Measurements from ENCODE around the gene KCNJ18. TPM values are rescaled to one million over a fixed set of nuclear protein-coding genes. Genes with fewer than 3 reads are reported as not detected.
"Not testable (repeated sequence)": the region's sequence is repeated elsewhere in the genome, so short reads cannot be mapped to it uniquely, and the experiment has no call there.

Gene KCNJ18
- polyA plus RNA-seq, 1 donor from 2014 or later, result not detected

DNA sequence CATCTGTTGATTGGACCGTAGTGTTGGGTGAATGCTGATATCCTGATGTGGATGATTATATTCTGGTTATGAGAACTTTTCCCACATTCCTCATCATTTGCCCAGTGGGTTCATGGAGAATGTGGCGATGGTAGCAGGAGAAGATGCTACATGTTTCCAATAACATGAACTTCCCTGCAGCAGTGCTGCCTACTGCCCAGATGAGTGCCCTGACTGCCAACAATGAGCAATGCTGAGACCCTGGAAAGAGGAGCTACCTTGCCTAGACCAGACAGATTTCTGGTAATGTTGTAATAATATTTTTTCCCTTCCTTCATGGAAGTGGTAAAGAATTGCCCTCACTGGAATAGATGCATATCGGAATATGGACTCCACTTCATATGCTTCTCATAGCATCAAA, 29.2 kb upstream of the KCNJ18 start:
- not testable (repeated sequence) for H2AFZ ChIP-seq (ENCODE audit: low read depth, low read length); H3K9ac ChIP-seq (ENCODE audit: low read length); H3K9me3 ChIP-seq (ENCODE audit: low read length)

DNA sequence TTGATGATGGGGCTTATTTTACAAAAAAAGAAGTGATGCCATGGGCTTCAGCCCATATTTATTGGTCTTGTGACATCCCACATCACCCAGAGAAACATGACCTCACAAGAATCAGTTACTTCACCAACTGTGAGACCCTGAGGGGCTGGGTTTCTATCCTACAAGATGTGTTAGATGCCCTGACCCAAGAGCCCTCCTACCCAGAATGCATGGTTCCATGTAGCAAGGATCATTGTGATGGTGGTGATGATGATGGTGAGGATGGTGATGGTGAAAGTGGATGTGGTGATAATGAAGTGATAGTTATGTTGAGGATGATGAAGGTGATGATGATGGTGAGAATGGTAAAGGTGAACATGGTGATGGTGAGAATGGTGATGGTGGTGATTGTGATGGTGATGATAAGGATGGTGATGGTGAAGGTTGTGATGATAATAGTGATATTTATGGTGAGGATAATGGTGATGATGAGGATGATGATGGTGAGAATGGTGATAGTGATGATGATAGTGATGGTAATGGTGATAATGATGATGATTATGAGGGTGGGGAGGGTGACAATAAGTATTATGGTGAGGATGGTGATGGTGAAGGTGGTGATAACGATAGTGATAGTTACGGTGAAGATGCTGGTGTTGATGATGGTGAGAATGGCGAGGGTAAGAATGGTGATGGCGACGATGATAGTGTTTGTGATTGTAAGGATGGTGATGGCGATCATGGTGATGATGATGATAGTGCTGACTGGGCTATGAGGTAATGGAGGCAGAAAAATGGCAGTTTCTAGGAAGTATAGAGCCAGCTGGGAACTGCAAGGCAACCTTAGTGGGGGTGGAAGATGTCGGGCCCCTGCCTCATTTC, 28.5 kb upstream of the KCNJ18 start:
- H4K20me1 ChIP-seq (ENCODE audit: insufficient read depth); H3K36me3 ChIP-seq (ENCODE audit: insufficient read depth, low read length); H3F3A ChIP-seq (ENCODE audit: insufficient read depth, low read length, poor library complexity, severe bottlenecking); H3K4me3 ChIP-seq (ENCODE audit: low read length); H3K9me2 ChIP-seq (ENCODE audit: insufficient read depth, low read length); H2AFZ ChIP-seq (ENCODE audit: low read depth, low read length); H3K9ac ChIP-seq (ENCODE audit: low read length); H3K9me3 ChIP-seq (ENCODE audit: low read length); H3K4me2 ChIP-seq (ENCODE audit: low read length); H3K27me3 ChIP-seq (ENCODE audit: insufficient read depth, low read depth, low read length); H3K79me2 ChIP-seq (replicated peaks; ENCODE audit: insufficient read depth, low read length); H3K27ac ChIP-seq (ENCODE audit: low read length): not testable (repeated sequence)

More for the DNA sequence above, 29.2 kb upstream of the KCNJ18 start:
- not testable (repeated sequence) for H3K4me2 ChIP-seq (ENCODE audit: low read length); H3K9me2 ChIP-seq (ENCODE audit: insufficient read depth, low read length); H3F3A ChIP-seq (ENCODE audit: insufficient read depth, low read length, poor library complexity, severe bottlenecking); H4K20me1 ChIP-seq (ENCODE audit: insufficient read depth); H3K4me3 ChIP-seq (ENCODE audit: low read length); H3K27ac ChIP-seq (ENCODE audit: low read length); H3K36me3 ChIP-seq (ENCODE audit: insufficient read depth, low read length); H3K79me2 ChIP-seq (replicated peaks; ENCODE audit: insufficient read depth, low read length); H3K27me3 ChIP-seq (ENCODE audit: insufficient read depth, low read depth, low read length)

DNA sequence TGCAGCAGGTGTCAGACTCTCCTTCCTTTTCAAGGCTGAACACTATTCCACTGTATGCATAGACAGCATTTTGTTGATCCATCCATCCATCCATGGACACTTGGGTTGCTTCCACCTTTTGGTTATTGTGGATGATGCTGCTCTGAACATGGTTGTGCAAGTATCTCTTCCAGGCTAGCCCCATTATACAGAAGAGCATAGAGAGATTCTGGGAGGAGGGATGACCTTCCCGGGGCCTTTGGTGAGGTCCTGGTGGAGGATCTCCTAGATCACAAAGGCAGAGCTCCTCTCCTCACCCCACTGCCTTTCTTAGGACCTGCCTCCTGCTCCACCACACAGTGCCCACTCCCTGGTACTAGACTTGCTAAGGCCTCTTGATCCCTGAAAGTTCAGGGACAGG, 27.2 kb upstream of the KCNJ18 start:
- not testable (repeated sequence) for H3K27me3 ChIP-seq (ENCODE audit: insufficient read depth, low read depth, low read length); H3K36me3 ChIP-seq (ENCODE audit: insufficient read depth, low read length); H2AFZ ChIP-seq (ENCODE audit: low read depth, low read length); H3K9me2 ChIP-seq (ENCODE audit: insufficient read depth, low read length); H4K20me1 ChIP-seq (ENCODE audit: insufficient read depth); H3K9ac ChIP-seq (ENCODE audit: low read length); H3K79me2 ChIP-seq (replicated peaks; ENCODE audit: insufficient read depth, low read length); H3K9me3 ChIP-seq (ENCODE audit: low read length); H3K4me2 ChIP-seq (ENCODE audit: low read length); H3K4me3 ChIP-seq (ENCODE audit: low read length); H3K27ac ChIP-seq (ENCODE audit: low read length); H3F3A ChIP-seq (ENCODE audit: insufficient read depth, low read length, poor library complexity, severe bottlenecking)

DNA sequence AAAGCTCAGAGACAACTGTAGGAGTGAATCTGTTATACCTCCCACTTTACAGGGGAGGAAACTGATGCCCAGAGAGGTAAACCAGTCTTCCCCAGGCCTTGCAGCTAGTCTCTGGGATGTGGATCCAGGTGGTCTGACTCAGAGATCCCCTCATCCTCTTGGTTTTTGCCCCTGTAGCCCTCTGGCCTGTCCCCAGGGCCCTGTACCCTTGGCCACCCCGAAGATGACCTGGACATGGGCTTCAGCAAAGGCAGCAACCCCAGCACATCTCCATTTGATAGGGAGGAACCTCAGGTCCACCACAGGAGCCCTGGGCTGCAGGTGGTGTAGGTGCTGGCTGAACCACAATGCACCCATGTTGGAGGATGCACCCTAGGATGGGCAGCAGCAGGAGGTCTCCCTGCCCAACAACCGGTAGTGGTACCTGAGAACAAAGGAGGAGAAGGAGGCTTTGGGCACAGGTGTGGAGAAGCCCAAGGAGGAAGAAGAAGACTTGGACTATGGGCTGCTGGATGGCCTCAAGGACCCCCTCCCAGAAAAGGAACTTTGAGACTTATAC, 26.3 kb upstream of the KCNJ18 start:
- H3K4me3 ChIP-seq (ENCODE audit: low read length); H2AFZ ChIP-seq (ENCODE audit: low read depth, low read length); H3K27me3 ChIP-seq (ENCODE audit: insufficient read depth, low read depth, low read length); H3K9ac ChIP-seq (ENCODE audit: low read length); H3K36me3 ChIP-seq (ENCODE audit: insufficient read depth, low read length); H3F3A ChIP-seq (ENCODE audit: insufficient read depth, low read length, poor library complexity, severe bottlenecking); H3K27ac ChIP-seq (ENCODE audit: low read length); H4K20me1 ChIP-seq (ENCODE audit: insufficient read depth); H3K9me3 ChIP-seq (ENCODE audit: low read length); H3K4me2 ChIP-seq (ENCODE audit: low read length); H3K9me2 ChIP-seq (ENCODE audit: insufficient read depth, low read length); H3K79me2 ChIP-seq (replicated peaks; ENCODE audit: insufficient read depth, low read length): not testable (repeated sequence)

DNA sequence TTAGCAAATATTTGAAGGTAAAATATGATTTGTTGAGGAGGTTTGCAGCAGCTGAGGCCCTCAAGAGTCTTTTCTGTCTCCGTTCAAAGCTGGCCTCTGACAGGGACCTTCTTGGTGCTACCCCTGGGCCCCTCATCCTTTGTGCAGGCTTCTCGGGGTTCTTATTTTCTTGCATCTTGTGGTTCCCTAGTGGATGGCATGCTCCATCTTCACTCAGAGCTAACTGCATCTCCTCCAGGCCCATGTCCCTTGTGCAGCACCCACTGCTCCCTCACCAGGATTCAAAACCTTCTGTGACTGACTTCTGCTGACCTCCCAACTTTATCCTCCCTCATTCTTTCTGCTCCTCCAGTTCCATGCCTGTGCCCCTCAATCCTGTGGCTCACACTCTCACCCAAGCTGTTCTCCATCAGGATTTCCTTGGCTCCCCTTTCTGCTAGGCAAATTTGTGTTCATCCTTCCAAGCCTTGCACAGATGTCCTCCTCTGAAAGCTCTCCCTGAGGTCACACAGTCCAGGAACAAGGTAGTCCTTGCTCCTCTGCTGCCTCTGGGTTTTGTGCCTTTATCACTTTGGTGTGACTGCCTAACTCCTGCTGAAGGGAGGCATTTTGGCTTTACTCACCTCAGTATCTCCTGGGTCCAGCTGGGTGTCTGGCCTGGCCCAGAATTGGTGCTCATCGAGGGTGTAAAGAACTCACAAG, 25.5 kb upstream of the KCNJ18 start:
- not testable (repeated sequence) for H3K27me3 ChIP-seq (ENCODE audit: insufficient read depth, low read depth, low read length); H4K20me1 ChIP-seq (ENCODE audit: insufficient read depth); H3K9me2 ChIP-seq (ENCODE audit: insufficient read depth, low read length); H3K27ac ChIP-seq (ENCODE audit: low read length); H3K4me2 ChIP-seq (ENCODE audit: low read length); H3F3A ChIP-seq (ENCODE audit: insufficient read depth, low read length, poor library complexity, severe bottlenecking); H3K4me3 ChIP-seq (ENCODE audit: low read length); H3K79me2 ChIP-seq (replicated peaks; ENCODE audit: insufficient read depth, low read length); H3K9me3 ChIP-seq (ENCODE audit: low read length); H3K9ac ChIP-seq (ENCODE audit: low read length); H2AFZ ChIP-seq (ENCODE audit: low read depth, low read length); H3K36me3 ChIP-seq (ENCODE audit: insufficient read depth, low read length)

DNA sequence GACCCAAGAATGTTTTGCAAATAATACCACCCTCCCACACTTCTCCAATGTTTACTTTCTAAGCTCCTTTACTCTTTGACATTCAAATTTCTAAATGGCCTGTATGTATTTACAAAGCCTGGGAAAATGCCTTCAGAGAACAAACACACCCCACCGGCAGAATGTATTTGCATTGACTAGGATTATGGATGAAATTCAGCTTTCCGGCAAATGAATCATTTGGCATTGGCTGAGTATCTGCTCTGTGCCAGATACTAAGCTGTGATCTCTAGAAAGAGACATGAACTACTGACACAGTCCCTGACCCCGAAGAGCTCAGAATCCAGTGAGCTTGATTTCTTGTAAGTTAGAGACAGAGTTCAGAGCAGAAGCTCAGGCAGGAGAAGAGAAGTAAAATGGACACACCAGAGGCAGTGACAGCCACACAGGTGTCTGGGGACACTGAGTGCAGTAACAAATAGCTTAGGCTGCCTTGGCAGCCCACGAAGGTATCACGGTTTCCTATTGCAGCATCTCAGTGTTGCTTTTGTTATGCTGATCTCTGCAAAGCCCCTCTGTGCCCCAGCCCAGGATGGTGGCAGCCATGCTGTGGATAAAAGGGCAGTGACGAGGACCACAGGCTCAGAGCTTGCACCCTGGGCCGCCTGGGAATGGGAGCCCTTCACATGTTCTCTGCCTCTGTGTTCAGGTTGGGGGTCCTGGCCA, 24.8 kb upstream of the KCNJ18 start:
- H4K20me1 ChIP-seq (ENCODE audit: insufficient read depth); H3F3A ChIP-seq (ENCODE audit: insufficient read depth, low read length, poor library complexity, severe bottlenecking); H3K9ac ChIP-seq (ENCODE audit: low read length); H3K4me3 ChIP-seq (ENCODE audit: low read length); H3K36me3 ChIP-seq (ENCODE audit: insufficient read depth, low read length); H3K27ac ChIP-seq (ENCODE audit: low read length); H2AFZ ChIP-seq (ENCODE audit: low read depth, low read length); H3K27me3 ChIP-seq (ENCODE audit: insufficient read depth, low read depth, low read length); H3K9me3 ChIP-seq (ENCODE audit: low read length); H3K4me2 ChIP-seq (ENCODE audit: low read length); H3K79me2 ChIP-seq (replicated peaks; ENCODE audit: insufficient read depth, low read length); H3K9me2 ChIP-seq (ENCODE audit: insufficient read depth, low read length): not testable (repeated sequence)

DNA sequence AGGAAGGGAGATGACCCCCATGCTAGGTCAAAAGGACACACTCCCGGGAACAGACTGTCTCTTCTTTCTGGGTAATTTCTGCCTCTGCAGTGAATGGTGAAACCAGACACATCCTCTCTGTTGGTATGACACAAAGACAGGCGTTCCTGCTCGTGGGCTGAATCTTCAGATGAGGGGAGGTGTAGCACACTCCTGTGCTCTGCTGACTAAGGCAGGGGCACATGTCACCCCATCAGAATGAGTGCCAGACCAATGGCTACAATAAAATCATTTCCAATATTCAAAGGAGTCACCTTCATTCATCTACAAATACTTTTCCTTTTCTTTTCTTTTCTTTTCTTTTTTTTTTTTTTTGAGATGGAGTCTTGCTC, 24.2 kb upstream of the KCNJ18 start:
- not testable (repeated sequence) for H3K79me2 ChIP-seq (replicated peaks; ENCODE audit: insufficient read depth, low read length); H3K27me3 ChIP-seq (ENCODE audit: insufficient read depth, low read depth, low read length); H3K9me2 ChIP-seq (ENCODE audit: insufficient read depth, low read length); H3K4me2 ChIP-seq (ENCODE audit: low read length); H3K9ac ChIP-seq (ENCODE audit: low read length); H3K36me3 ChIP-seq (ENCODE audit: insufficient read depth, low read length); H4K20me1 ChIP-seq (ENCODE audit: insufficient read depth); H3K27ac ChIP-seq (ENCODE audit: low read length); H2AFZ ChIP-seq (ENCODE audit: low read depth, low read length); H3F3A ChIP-seq (ENCODE audit: insufficient read depth, low read length, poor library complexity, severe bottlenecking); H3K9me3 ChIP-seq (ENCODE audit: low read length); H3K4me3 ChIP-seq (ENCODE audit: low read length)
